ENCODE results near the gene PTPA. TPM values are rescaled to one million over a fixed set of nuclear protein-coding genes. Genes with fewer than 3 reads are reported as not detected.

PTPA gene
- total RNA-seq, 6 donors from 2014 or later, result 48.2 to 130 (median 67.2) TPM

- ATAC-seq (ENCODE audit: low FRiP score in 2 of 2) (no peak), DNase-seq (no peak)
- no peak overlapping the region for H3K27ac ChIP-seq
- no peak overlapping the region for H3K4me3 ChIP-seq
- WGBS, 2 donors, result 74 to 78% methylated on average over 10 to 19 of the region's 20 CpGs
- H3K9me3 ChIP-seq, result no peaks in the 10 kb centered on the region
- peaks cover 5 to 9% (median 7%) of the 10 kb centered on the region in 4 donors for H3K4me1 ChIP-seq
- H3K36me3 ChIP-seq, result no peaks in the 10 kb centered on the region
- H3K27me3 ChIP-seq, result no peaks in the 10 kb centered on the region
- TF ChIP-seq, protein P1, sequence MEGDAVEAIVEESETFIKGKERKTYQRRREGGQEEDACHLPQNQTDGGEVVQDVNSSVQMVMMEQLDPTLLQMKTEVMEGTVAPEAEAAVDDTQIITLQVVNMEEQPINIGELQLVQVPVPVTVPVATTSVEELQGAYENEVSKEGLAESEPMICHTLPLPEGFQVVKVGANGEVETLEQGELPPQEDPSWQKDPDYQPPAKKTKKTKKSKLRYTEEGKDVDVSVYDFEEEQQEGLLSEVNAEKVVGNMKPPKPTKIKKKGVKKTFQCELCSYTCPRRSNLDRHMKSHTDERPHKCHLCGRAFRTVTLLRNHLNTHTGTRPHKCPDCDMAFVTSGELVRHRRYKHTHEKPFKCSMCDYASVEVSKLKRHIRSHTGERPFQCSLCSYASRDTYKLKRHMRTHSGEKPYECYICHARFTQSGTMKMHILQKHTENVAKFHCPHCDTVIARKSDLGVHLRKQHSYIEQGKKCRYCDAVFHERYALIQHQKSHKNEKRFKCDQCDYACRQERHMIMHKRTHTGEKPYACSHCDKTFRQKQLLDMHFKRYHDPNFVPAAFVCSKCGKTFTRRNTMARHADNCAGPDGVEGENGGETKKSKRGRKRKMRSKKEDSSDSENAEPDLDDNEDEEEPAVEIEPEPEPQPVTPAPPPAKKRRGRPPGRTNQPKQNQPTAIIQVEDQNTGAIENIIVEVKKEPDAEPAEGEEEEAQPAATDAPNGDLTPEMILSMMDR (IDR thresholded peaks at IDR 0.05), result peak in 3 of 6 experiments; percentile 22 to 34 (median 27)
- TF ChIP-seq POLR2AphosphoS5 (IDR thresholded peaks at IDR 0.05), result no peak
These were observed 71.6 kb downstream of the PTPA start for GRCh38 chr9:129182625-129183494.

DNA sequence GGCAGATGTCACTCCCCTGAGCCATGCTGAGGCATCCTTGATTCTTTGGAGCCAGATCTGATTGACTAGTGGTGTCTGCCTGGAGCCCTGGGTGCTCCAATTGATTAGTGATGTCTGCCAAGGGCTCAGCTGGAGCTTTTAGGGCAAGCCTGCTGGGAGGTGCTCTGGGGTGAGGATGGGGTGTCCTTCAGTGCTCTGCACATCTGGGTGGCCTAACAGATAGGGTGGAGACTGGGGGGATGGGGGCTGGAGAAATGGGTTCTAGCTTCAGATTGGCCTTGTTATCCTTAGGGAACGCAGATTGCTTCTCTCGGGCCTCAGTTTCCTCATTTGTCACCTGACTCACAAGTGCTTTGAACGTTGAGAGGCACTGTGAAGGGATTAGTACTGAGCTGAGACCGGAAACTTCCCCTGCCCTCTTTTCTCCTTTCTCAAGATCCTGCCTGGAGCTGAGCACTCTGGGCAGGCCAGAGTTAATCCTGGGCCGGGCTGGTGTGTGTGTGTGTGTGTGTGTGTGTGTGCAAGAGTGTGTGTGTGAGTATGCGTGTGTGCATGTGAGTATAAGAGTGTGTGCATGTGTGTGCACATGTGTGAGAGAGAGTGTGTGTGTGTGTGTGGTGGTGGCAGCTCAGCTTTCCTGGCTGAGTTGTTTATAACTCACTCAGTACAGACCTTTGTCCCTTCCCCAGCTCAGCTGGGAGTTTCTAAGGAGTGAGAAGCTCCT, 72.4 kb downstream of the PTPA start:
- no peaks in the 10 kb centered on the region for H3K36me3 ChIP-seq
- WGBS, 2 donors, result 60 to 82% methylated on average over 3 to 6 of the region's 6 CpGs
- H3K4me3 ChIP-seq, result no peak overlapping the region
- ATAC-seq (ENCODE audit: low FRiP score in 2 of 2) (no peak), DNase-seq (no peak)
- no peak overlapping the region for H3K27ac ChIP-seq
- H3K27me3 ChIP-seq, result no peaks in the 10 kb centered on the region
- H3K4me1 ChIP-seq, result peaks cover 1 to 4% (median 2%) of the 10 kb centered on the region in 4 donors
- no peak for TF ChIP-seq POLR2AphosphoS5 (IDR thresholded peaks at IDR 0.05)
- no peaks in the 10 kb centered on the region for H3K9me3 ChIP-seq

DNA sequence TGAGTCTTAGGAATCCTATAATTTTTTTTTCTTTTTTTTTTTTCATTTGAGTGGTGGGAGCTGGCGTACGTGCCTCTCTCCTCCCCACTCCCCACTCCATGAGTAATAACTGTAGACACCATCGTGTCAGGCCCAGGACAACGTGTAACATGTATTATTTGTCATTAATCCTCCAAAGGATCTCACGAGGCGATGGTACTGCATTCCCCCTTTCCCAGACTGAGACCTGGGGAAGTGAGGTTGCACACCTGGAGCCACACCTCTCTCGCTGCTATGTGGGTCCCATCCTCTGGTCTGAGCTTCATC, 73.0 kb downstream of the PTPA start:
- Histone ChIP-seq H3K4me1 (no peaks in the 10 kb centered on the region), H3K9me3 (no peaks in the 10 kb centered on the region), H3K4me3 (no peak overlapping the region), H3K36me3 (no peaks in the 10 kb centered on the region), H3K27ac (no peak overlapping the region), H3K27me3 (no peaks in the 10 kb centered on the region)
- WGBS, 2 donors, result 77 to 85% methylated on average over 7 of the region's 7 CpGs
- ATAC-seq (ENCODE audit: low FRiP score in 2 of 2) (no peak), DNase-seq (no peak)
- TF ChIP-seq, protein P1 (IDR thresholded peaks at IDR 0.05), result no peak
- TF ChIP-seq POLR2A (IDR thresholded peaks at IDR 0.05) (no peak), POLR2AphosphoS5 (IDR thresholded peaks at IDR 0.05) (no peak), EP300 (IDR thresholded peaks at IDR 0.05) (no peak)

GRCh38 chr9:129184596-129185122, 73.4 kb downstream of the PTPA start:
- Histone ChIP-seq H3K27me3 (no peaks in the 10 kb centered on the region), H3K4me1 (no peaks in the 10 kb centered on the region), H3K27ac (no peak overlapping the region), H3K9me3 (no peaks in the 10 kb centered on the region), H3K36me3 (no peaks in the 10 kb centered on the region), H3K4me3 (no peak overlapping the region)
- no peak for DNase-seq
- 65 to 69% methylated on average over 9 of the region's 9 CpGs for WGBS, 2 donors
- no peak for ATAC-seq (ENCODE audit: low FRiP score in 2 of 2)
- TF ChIP-seq POLR2AphosphoS5 (IDR thresholded peaks at IDR 0.05), result no peak
- TF ChIP-seq POLR2A (IDR thresholded peaks at IDR 0.05), result no peak
- TF ChIP-seq, protein P1 (IDR thresholded peaks at IDR 0.05), result no peak
- no peak for TF ChIP-seq EP300 (IDR thresholded peaks at IDR 0.05)

- TF ChIP-seq POLR2AphosphoS5 (IDR thresholded peaks at IDR 0.05) (no peak), EP300 (IDR thresholded peaks at IDR 0.05) (no peak), POLR2A (IDR thresholded peaks at IDR 0.05) (no peak)
- TF ChIP-seq, protein P1 (IDR thresholded peaks at IDR 0.05), result no peak
- Histone ChIP-seq H3K9me3 (no peaks in the 10 kb centered on the region), H3K27me3 (no peaks in the 10 kb centered on the region), H3K4me3 (no peak overlapping the region), H3K4me1 (no peaks in the 10 kb centered on the region), H3K36me3 (no peaks in the 10 kb centered on the region), H3K27ac (no peak overlapping the region)
- 90 to 94% methylated on average over 6 of the region's 6 CpGs for WGBS, 2 donors
- ATAC-seq (ENCODE audit: low FRiP score in 2 of 2) (no peak), DNase-seq (no peak)
These were observed 74.2 kb downstream of the PTPA start for GRCh38 chr9:129185402-129185801.
